ENCODE data around the gene GFAP.

GFAP gene

GRCh38 chr17:44887016-44887415, 28.3 kb downstream of the GFAP start:
- H3K9me2 ChIP-seq (replicated peaks; ENCODE audit: insufficient read depth, low read length): no peaks in the 10 kb centered on the region
- no peak overlapping the region for H3K4me2 ChIP-seq (ENCODE audit: low read depth, low read length, poor library complexity, severe bottlenecking)
- H3K4me3 ChIP-seq (ENCODE audit: insufficient read depth, low read length, poor library complexity, severe bottlenecking): no peak overlapping the region
- no peak overlapping the region for H2AFZ ChIP-seq (ENCODE audit: low read depth, low read length, severe bottlenecking)
- TF ChIP-seq EZH2phosphoT487 (conservative IDR thresholded peaks at IDR 0.05; ENCODE audit: low read length): no peak
- no peak for TF ChIP-seq CTCF (IDR thresholded peaks at IDR 0.05; ENCODE audit: insufficient read depth, low read length, poor library complexity, severe bottlenecking)
- H3K27me3 ChIP-seq (ENCODE audit: low read length): no peaks in the 10 kb centered on the region
- no peak overlapping the region for H3K27ac ChIP-seq (ENCODE audit: low read depth, low read length)
- no peaks in the 10 kb centered on the region for H3F3A ChIP-seq (ENCODE audit: insufficient read depth)
- peaks cover 5% of the 10 kb centered on the region; the same call in 1 of the 2 replicates for H4K20me1 ChIP-seq (ENCODE audit: low read depth, low read length)
- H3K9me3 ChIP-seq (ENCODE audit: insufficient read depth, low read length): no peaks in the 10 kb centered on the region
- H3K9ac ChIP-seq (ENCODE audit: low read length): no peak overlapping the region
- peaks cover 27% of the 10 kb centered on the region; the same call in 1 of the 2 replicates for H3K36me3 ChIP-seq (ENCODE audit: low read length)
- H3K79me2 ChIP-seq (ENCODE audit: insufficient read depth, low read length): peaks cover 50% of the 10 kb centered on the region

- Histone ChIP-seq H3K4me3 (ENCODE audit: insufficient read depth, low read length, poor library complexity, severe bottlenecking) (no peak overlapping the region), H3K36me3 (ENCODE audit: low read length) (peaks cover 30% of the 10 kb centered on the region; the same call in 1 of the 2 replicates)
These were observed 30.4 kb downstream of the GFAP start for GRCh38 chr17:44884941-44885340.

GRCh38 chr17:44881145-44881544, 34.2 kb downstream of the GFAP start:
- no peak overlapping the region for H3K9ac ChIP-seq (ENCODE audit: low read length)
- H3K27ac ChIP-seq (ENCODE audit: low read depth, low read length): no peak overlapping the region
- no peaks in the 10 kb centered on the region for H3K9me3 ChIP-seq (ENCODE audit: insufficient read depth, low read length)
- H2AFZ ChIP-seq (ENCODE audit: low read depth, low read length, severe bottlenecking): no peak overlapping the region
- no peak overlapping the region for H3K4me2 ChIP-seq (ENCODE audit: low read depth, low read length, poor library complexity, severe bottlenecking)
- H3K36me3 ChIP-seq (ENCODE audit: low read length): peaks cover 37% of the 10 kb centered on the region
- peaks cover 8% of the 10 kb centered on the region; the same call in 1 of the 2 replicates for H3F3A ChIP-seq (ENCODE audit: insufficient read depth)
- H3K79me2 ChIP-seq (ENCODE audit: insufficient read depth, low read length): peaks cover 3% of the 10 kb centered on the region; the same call in 1 of the 2 replicates
- no peaks in the 10 kb centered on the region for H4K20me1 ChIP-seq (ENCODE audit: low read depth, low read length)
- H3K27me3 ChIP-seq (ENCODE audit: low read length): no peaks in the 10 kb centered on the region
- H3K4me3 ChIP-seq (ENCODE audit: insufficient read depth, low read length, poor library complexity, severe bottlenecking): no peak overlapping the region
- TF ChIP-seq CTCF (IDR thresholded peaks at IDR 0.05; ENCODE audit: insufficient read depth, low read length, poor library complexity, severe bottlenecking) (no peak), EZH2phosphoT487 (conservative IDR thresholded peaks at IDR 0.05; ENCODE audit: low read length) (no peak)
- no peaks in the 10 kb centered on the region for H3K9me2 ChIP-seq (replicated peaks; ENCODE audit: insufficient read depth, low read length)

More at GRCh38 chr17:44884941-44885340, 30.4 kb downstream of the GFAP start:
- Histone ChIP-seq H4K20me1 (ENCODE audit: low read depth, low read length) (peaks cover 5% of the 10 kb centered on the region; the same call in 1 of the 2 replicates), H3K9me2 (replicated peaks; ENCODE audit: insufficient read depth, low read length) (no peaks in the 10 kb centered on the region), H3K27me3 (ENCODE audit: low read length) (no peaks in the 10 kb centered on the region), H3K9me3 (ENCODE audit: insufficient read depth, low read length) (no peaks in the 10 kb centered on the region), H3K9ac (ENCODE audit: low read length) (no peak overlapping the region), H3K27ac (ENCODE audit: low read depth, low read length) (no peak overlapping the region), H3F3A (ENCODE audit: insufficient read depth) (peaks cover 8% of the 10 kb centered on the region; the same call in 1 of the 2 replicates), H3K4me2 (ENCODE audit: low read depth, low read length, poor library complexity, severe bottlenecking) (no peak overlapping the region), H3K79me2 (ENCODE audit: insufficient read depth, low read length) (peaks cover 30% of the 10 kb centered on the region), H2AFZ (ENCODE audit: low read depth, low read length, severe bottlenecking) (no peak overlapping the region)
- no peak for TF ChIP-seq EZH2phosphoT487 (conservative IDR thresholded peaks at IDR 0.05; ENCODE audit: low read length)
- no peak for TF ChIP-seq CTCF (IDR thresholded peaks at IDR 0.05; ENCODE audit: insufficient read depth, low read length, poor library complexity, severe bottlenecking)
